Caco-2 (cell line): ENCODE results near the gene ETV2. TPM values are rescaled to one million over a fixed set of nuclear protein-coding genes. Genes with fewer than 3 reads are reported as not detected.

Experiments
- BruUV-seq: library from RNA; stranded (reverse); fragments of 400-500 nt; replicated peaks from 2 replicates; lab custom pipeline; 2021; lab: Mats Ljungman, UMichigan
- CTCF ChIA-PET: fragments of 300-600 bp; sonication (Branson Sonifier 250); formaldehyde crosslinking; loops from one replicate; lab custom pipeline; 2022; ENCODE audit warnings: antibody characterized with exemption; lab: Charles Lee
- POLR2A ChIA-PET: fragments of 300-600 bp; sonication (Branson Sonifier 250); formaldehyde crosslinking; loops from one replicate; lab custom pipeline; 2022; ENCODE audit warnings: antibody characterized with exemption; lab: Charles Lee
- DNase-seq, 2 experiments: peaks; one replicate each; pipeline versions ENCODE4 v3.0.0 to v3.0.0-alpha.2; 2020 to 2022
- H3K27me3 ChIP-seq: replicated peaks from 2 replicates; pipeline ENCODE4 v1.6.0; 2011; ENCODE audit warnings: low read length; ENCODE audit not compliant: control insufficient read depth, insufficient read depth
- H3K36me3 ChIP-seq: 2 replicates; pipeline ENCODE4 v1.5.1; 2011; ENCODE audit warnings: low read length; ENCODE audit not compliant: control insufficient read depth, insufficient read depth
- H3K4me1 ChIP-seq: fragments of 250-450 bp; sonication (Bioruptor Pico); 2 replicates; pipeline ENCODE4 v1.5.1; 2020; ENCODE audit warnings: mild to moderate bottlenecking
- H3K4me3 ChIP-seq: 2 replicates; pipeline ENCODE4 v1.5.1; 2011; ENCODE audit warnings: low read depth, mild to moderate bottlenecking, control low read depth, low read length
- H3K9me3 ChIP-seq: fragments of 250-450 bp; sonication (Bioruptor Pico); 2 replicates; pipeline ENCODE4 v1.5.1; 2020; ENCODE audit warnings: mild to moderate bottlenecking, moderate library complexity
- H3K27ac Mint-ChIP-seq: one replicate; pipeline ENCODE4 v1.8.0; 2022; ENCODE audit warnings: mixed read lengths; ENCODE audit not compliant: unreplicated experiment
- H3K27me3 Mint-ChIP-seq: one replicate; pipeline ENCODE4 v1.8.0; 2022; ENCODE audit warnings: mixed read lengths; ENCODE audit not compliant: insufficient read depth, unreplicated experiment
- H3K36me3 Mint-ChIP-seq: one replicate; pipeline ENCODE4 v1.8.0; 2022; ENCODE audit warnings: mild to moderate bottlenecking, mixed read lengths; ENCODE audit not compliant: insufficient read depth, unreplicated experiment
- H3K4me1 Mint-ChIP-seq: one replicate; pipeline ENCODE4 v1.8.0; 2022; ENCODE audit warnings: low read depth, mixed read lengths; ENCODE audit not compliant: unreplicated experiment
- H3K4me3 Mint-ChIP-seq: one replicate; pipeline ENCODE4 v1.8.0; 2022; ENCODE audit warnings: mild to moderate bottlenecking, moderate library complexity, mixed read lengths; ENCODE audit not compliant: unreplicated experiment
- H3K9me3 Mint-ChIP-seq: one replicate; pipeline ENCODE4 v1.8.0; 2022; ENCODE audit warnings: mixed read lengths; ENCODE audit not compliant: unreplicated experiment
- CTCF ChIP-seq, 2 experiments: fragments of 200-600 bp in 1 of 2; IDR thresholded peaks; 1 replicate in 1 of 2; 2 replicates in 1 of 2; pipeline versions ENCODE4 v1.5.1 to v1.8.0; 2011 to 2022; ENCODE audit warnings: antibody characterized with exemption in 1 of 2, control low read depth in 1 of 2, inconsistent platforms in 1 of 2, low read depth in 1 of 2, low read length in 1 of 2, mild to moderate bottlenecking in 1 of 2, moderate library complexity in 1 of 2; ENCODE audit not compliant: insufficient read depth in 1 of 2, severe bottlenecking in 1 of 2, unreplicated experiment in 1 of 2
- intact Hi-C: fragments of 100-400 bp; cut with micrococcal nuclease; formaldehyde crosslinking; loops from one replicate; pipeline ENCODE4 v1.10.0; 2022; ENCODE audit not compliant: unreplicated experiment
- total RNA-seq: library from RNA; stranded (reverse); gene quantifications from 2 replicates; pipeline ENCODE4 v1.2.3, GENCODE V29; 2022

ETV2 gene
- total RNA-seq, 1 experiment from 2014 or later, result 0.77 TPM

GRCh38 chr19:35663981-35664380 is 22.4 kb downstream of the ETV2 start:
- H3K9me3 Mint-ChIP-seq, result no peaks in the 10 kb centered on the region
- BruUV-seq, result no TSS peak
- Histone ChIP-seq H3K36me3 (no peaks in the 10 kb centered on the region), H3K4me3 (no peak overlapping the region), H3K27me3 (no peaks in the 10 kb centered on the region), H3K4me1 (no peaks in the 10 kb centered on the region), H3K9me3 (no peaks in the 10 kb centered on the region)
- TF ChIP-seq CTCF (IDR thresholded peaks at IDR 0.05; ENCODE audit: insufficient read depth in 1 of 2, low read depth in 1 of 2, low read length in 1 of 2, severe bottlenecking in 1 of 2, unreplicated experiment in 1 of 2), result no peak
- H3K36me3 Mint-ChIP-seq, result peaks cover 30% of the 10 kb centered on the region
- ChIA-PET POLR2A (interaction anchor here (0.6 kb wide), 1 partner anchor 16 kb away, joined by 3 read pairs; the partner anchor contains the start of gene COX6B1), CTCF (interaction anchor here (0.6 kb wide), 1 partner anchor 267 kb away, joined by 3 read pairs; no protein-coding TSS in a partner anchor)
- no peaks in the 10 kb centered on the region for H3K4me1 Mint-ChIP-seq
- H3K27me3 Mint-ChIP-seq, result no peaks in the 10 kb centered on the region
- intact Hi-C loops, result no loop called here
- no peak for DNase-seq
- H3K4me3 Mint-ChIP-seq, result no peak overlapping the region
- no peak overlapping the region for H3K27ac Mint-ChIP-seq

DNA sequence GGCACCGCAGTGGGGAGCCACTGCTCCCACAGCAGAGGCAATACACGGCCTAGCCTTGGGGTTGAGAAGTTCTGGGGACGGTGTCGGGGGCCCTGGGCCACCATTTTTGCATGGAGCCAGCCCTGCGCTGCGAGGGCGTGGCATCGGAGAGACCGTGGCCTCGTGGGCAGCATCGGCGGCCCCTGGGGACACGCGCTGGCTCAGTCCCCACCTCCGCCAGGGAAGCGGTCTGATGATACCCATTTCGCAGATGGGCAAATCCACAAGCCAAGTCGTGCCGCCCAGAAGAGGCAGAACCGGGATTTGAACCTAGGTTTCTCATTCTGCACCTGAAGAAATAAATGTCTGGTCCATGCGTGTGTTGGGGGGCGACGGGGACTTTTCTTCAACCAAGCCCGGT is 23.6 kb downstream of the ETV2 start:
- H3K4me1 ChIP-seq, result peaks cover 3% of the 10 kb centered on the region; the same call in 1 of the 2 replicates
- no peak overlapping the region for H3K27ac Mint-ChIP-seq
- ChIA-PET CTCF (no interaction called here), POLR2A (no interaction called here)
- no peak overlapping the region for H3K4me3 Mint-ChIP-seq
- no peak for DNase-seq
- peaks cover 5% of the 10 kb centered on the region for H3K27me3 Mint-ChIP-seq
- TF ChIP-seq CTCF (IDR thresholded peaks at IDR 0.05; ENCODE audit: insufficient read depth in 1 of 2, low read depth in 1 of 2, low read length in 1 of 2, severe bottlenecking in 1 of 2, unreplicated experiment in 1 of 2), result no peak
- no peak overlapping the region for H3K4me3 ChIP-seq
- peaks cover 6% of the 10 kb centered on the region for H3K4me1 Mint-ChIP-seq
- H3K9me3 ChIP-seq, result no peaks in the 10 kb centered on the region
- no peaks in the 10 kb centered on the region for H3K9me3 Mint-ChIP-seq
- no TSS peak for BruUV-seq
- no peaks in the 10 kb centered on the region for H3K27me3 ChIP-seq
- intact Hi-C loops, result no loop called here
- no peaks in the 10 kb centered on the region for H3K36me3 ChIP-seq
- peaks cover 29% of the 10 kb centered on the region for H3K36me3 Mint-ChIP-seq

GRCh38 chr19:35665604-35666003 is 24.1 kb downstream of the ETV2 start:
- no peak overlapping the region for H3K4me3 Mint-ChIP-seq
- Histone ChIP-seq H3K4me3 (no peak overlapping the region), H3K27me3 (no peaks in the 10 kb centered on the region), H3K9me3 (no peaks in the 10 kb centered on the region), H3K4me1 (peaks cover 3% of the 10 kb centered on the region; the same call in 1 of the 2 replicates), H3K36me3 (no peaks in the 10 kb centered on the region)
- H3K27me3 Mint-ChIP-seq, result peaks cover 5% of the 10 kb centered on the region
- BruUV-seq, result no TSS peak
- intact Hi-C loops, result no loop called here
- no peak for DNase-seq
- peaks cover 26% of the 10 kb centered on the region for H3K36me3 Mint-ChIP-seq
- no peak for TF ChIP-seq CTCF (IDR thresholded peaks at IDR 0.05; ENCODE audit: insufficient read depth in 1 of 2, low read depth in 1 of 2, low read length in 1 of 2, severe bottlenecking in 1 of 2, unreplicated experiment in 1 of 2)
- H3K4me1 Mint-ChIP-seq, result peaks cover 6% of the 10 kb centered on the region
- ChIA-PET POLR2A (no interaction called here), CTCF (interaction anchor here (0.7 kb wide), 1 partner anchor 23 kb away, joined by 3 read pairs; no protein-coding TSS in a partner anchor)
- H3K27ac Mint-ChIP-seq, result no peak overlapping the region
- no peaks in the 10 kb centered on the region for H3K9me3 Mint-ChIP-seq
